HS-5 (cell line): ENCODE measurements around the gene USP6NL.

Experiments
- DNase-seq: peaks from one replicate; pipeline ENCODE4 v3.0.0-alpha.2; 2012; ENCODE audit warnings: low read depth

Gene USP6NL

GRCh38 chr10:11478807-11479206, 132.6 kb downstream of the USP6NL start:
- no peak for DNase-seq

GRCh38 chr10:11475831-11476434, 135.5 kb downstream of the USP6NL start:
- no peak for DNase-seq

- DNase-seq, result no peak
Observed at GRCh38 chr10:11473128-11473760, 138.2 kb downstream of the USP6NL start.

GRCh38 chr10:11472158-11472753, 139.2 kb downstream of the USP6NL start:
- no peak for DNase-seq

- DNase-seq, result no peak
Observed at GRCh38 chr10:11469575-11470391, 141.7 kb downstream of the USP6NL start.

- DNase-seq, result no peak
Observed at GRCh38 chr10:11468126-11468742, 143.2 kb downstream of the USP6NL start.

- no peak for DNase-seq
Observed at GRCh38 chr10:11465406-11465805, 146.0 kb downstream of the USP6NL start.

GRCh38 chr10:11463111-11463510, 148.3 kb downstream of the USP6NL start:
- DNase-seq, result no peak

- DNase-seq, result no peak
Observed at GRCh38 chr10:11462071-11462470, 149.4 kb downstream of the USP6NL start.

- DNase-seq, result no peak
Observed at GRCh38 chr10:11457336-11457735, 154.1 kb downstream of the USP6NL start.

- DNase-seq, result no peak
Observed at GRCh38 chr10:11454958-11455566, 156.4 kb downstream of the USP6NL start.

GRCh38 chr10:11454160-11454559, 157.3 kb downstream of the USP6NL start:
- DNase-seq, result no peak

GRCh38 chr10:11451640-11452260, 159.7 kb downstream of the USP6NL start:
- no peak for DNase-seq

GRCh38 chr10:11450427-11450826, 161.0 kb downstream of the USP6NL start:
- no peak for DNase-seq

GRCh38 chr10:11449761-11450160, 161.7 kb downstream of the USP6NL start:
- no peak for DNase-seq

GRCh38 chr10:11448545-11449244, 162.8 kb downstream of the USP6NL start:
- no peak for DNase-seq

GRCh38 chr10:11448190-11448544, 163.3 kb downstream of the USP6NL start:
- DNase-seq, result no peak

- DNase-seq, result no peak
Observed at GRCh38 chr10:11447586-11447985, 163.9 kb downstream of the USP6NL start.

- DNase-seq, result no peak
Observed at GRCh38 chr10:11446864-11447263, 164.6 kb downstream of the USP6NL start.

GRCh38 chr10:11446133-11446532, 165.3 kb downstream of the USP6NL start:
- no peak for DNase-seq
